ENCODE results near the gene FBN1. TPM values are rescaled to one million over a fixed set of nuclear protein-coding genes. Genes with fewer than 3 reads are reported as not detected.

Gene FBN1
- total RNA-seq: 100 to 1,000 TPM in 3 of 8 experiments, 10 to 100 TPM in 1, 1 to 10 TPM in 4; 3.4 to 777 (median 10.1) TPM

- peak within 1 kb of the TSS; percentile 55 to 90 (median 62) for H3K4me3 ChIP-seq
- in situ Hi-C loops (cut with MboI; ENCODE audit: low pct_unique_long_range_greater_than_20kb in 2 of 9, low sequenced_read_pairs in 9 of 9, unreplicated experiment in 9 of 9): loop anchor here in 1 of 9 experiments (25.0 kb wide), 1 partner anchor 167 kb away; the partner anchor contains the start of gene CEP152
- WGBS, 10 experiments: 0 to 4% (median 1%) methylated on average over 4 to 8 of the region's 66 CpGs; no CpG with 5 or more reads in 6 of the 10 experiments
- ATAC-seq (replicated peaks in 6 of 8): peak; percentile 70 to 91 (median 86)
- H3K4me1 ChIP-seq (replicated peaks in 1 of 2): peaks cover 13% of the 10 kb centered on the region in 2 donors
- peak within 1 kb of the TSS; percentile 24 to 72 for H3K27ac ChIP-seq
Observed at GRCh38 chr15:48645558-48646330, at the start of gene FBN1. FBN1 (minus strand) TSS chr15:48645709; CDS start chr15:48644769, 940 bp downstream.

- Histone ChIP-seq H3K4me3 (no peak overlapping the region), H3K4me1 (replicated peaks in 1 of 2) (no peaks in the 10 kb centered on the region), H3K27ac (no peak overlapping the region)
- peak in 2 of 8 experiments; percentile 91 for ATAC-seq (replicated peaks in 6 of 8)
- in situ Hi-C loops (cut with MboI; ENCODE audit: low pct_unique_long_range_greater_than_20kb in 2 of 9, low sequenced_read_pairs in 9 of 9, unreplicated experiment in 9 of 9): no loop called here
Observed at GRCh38 chr15:48693484-48693883, 48.0 kb upstream of the FBN1 start.

- Histone ChIP-seq H3K4me1 (replicated peaks in 1 of 2) (no peaks in the 10 kb centered on the region), H3K27ac (no peak overlapping the region), H3K4me3 (no peak overlapping the region)
- WGBS, 10 experiments: 0 to 100% (median 77%) methylated on average over 1 to 2 of the region's 2 CpGs; no CpG with 5 or more reads in 2 of the 10 experiments
- in situ Hi-C loops (cut with MboI; ENCODE audit: low pct_unique_long_range_greater_than_20kb in 2 of 9, low sequenced_read_pairs in 9 of 9, unreplicated experiment in 9 of 9): no loop called here
- no peak for ATAC-seq (replicated peaks in 6 of 8)
Observed at GRCh38 chr15:48688493-48688892, 43.0 kb upstream of the FBN1 start.

GRCh38 chr15:48683991-48684765 lies 38.7 kb upstream of the FBN1 start:
- Histone ChIP-seq H3K4me1 (replicated peaks in 1 of 2) (no peaks in the 10 kb centered on the region), H3K27ac (no peak overlapping the region), H3K4me3 (no peak overlapping the region)
- WGBS, 10 experiments: 80 to 100% (median 90%) methylated on average over 1 to 4 of the region's 4 CpGs; no CpG with 5 or more reads in 3 of the 10 experiments
- no peak for ATAC-seq (replicated peaks in 6 of 8)
- in situ Hi-C loops (cut with MboI; ENCODE audit: low pct_unique_long_range_greater_than_20kb in 2 of 9, low sequenced_read_pairs in 9 of 9, unreplicated experiment in 9 of 9): no loop called here

GRCh38 chr15:48682942-48683651 lies 37.6 kb upstream of the FBN1 start:
- in situ Hi-C loops (cut with MboI; ENCODE audit: low pct_unique_long_range_greater_than_20kb in 2 of 9, low sequenced_read_pairs in 9 of 9, unreplicated experiment in 9 of 9): no loop called here
- Histone ChIP-seq H3K4me3 (no peak overlapping the region), H3K4me1 (replicated peaks in 1 of 2) (no peaks in the 10 kb centered on the region), H3K27ac (no peak overlapping the region)
- ATAC-seq (replicated peaks in 6 of 8): peak in 3 of 8 experiments; percentile 18 to 99 (median 98)
- 38 to 100% (median 75%) methylated on average over 1 to 2 of the region's 2 CpGs; no CpG with 5 or more reads in 6 of the 10 experiments for WGBS, 10 experiments

- no peak overlapping the region for H3K27ac ChIP-seq
- WGBS, 10 experiments: 0 to 100% (median 83%) methylated on average over 1 to 3 of the region's 3 CpGs; no CpG with 5 or more reads in 1 of the 10 experiments
- no peak overlapping the region for H3K4me3 ChIP-seq
- in situ Hi-C loops (cut with MboI; ENCODE audit: low pct_unique_long_range_greater_than_20kb in 2 of 9, low sequenced_read_pairs in 9 of 9, unreplicated experiment in 9 of 9): no loop called here
- no peak for ATAC-seq (replicated peaks in 6 of 8)
- H3K4me1 ChIP-seq (replicated peaks in 1 of 2): no peaks in the 10 kb centered on the region
Observed at GRCh38 chr15:48681353-48681752, 35.8 kb upstream of the FBN1 start.

GRCh38 chr15:48680841-48681240 lies 35.3 kb upstream of the FBN1 start:
- in situ Hi-C loops (cut with MboI; ENCODE audit: low pct_unique_long_range_greater_than_20kb in 2 of 9, low sequenced_read_pairs in 9 of 9, unreplicated experiment in 9 of 9): no loop called here
- ATAC-seq (replicated peaks in 6 of 8): no peak
- no peak overlapping the region for H3K4me3 ChIP-seq
- H3K4me1 ChIP-seq (replicated peaks in 1 of 2): no peaks in the 10 kb centered on the region
- no peak overlapping the region for H3K27ac ChIP-seq
- 0 to 92% (median 14%) methylated on average over 1 of the region's 1 CpG; no CpG with 5 or more reads in 5 of the 10 experiments for WGBS, 10 experiments

- peak in 1 of 8 experiments; percentile 25 for ATAC-seq (replicated peaks in 6 of 8)
- WGBS, 10 experiments: 20 to 92% (median 85%) methylated on average over 1 to 2 of the region's 2 CpGs; no CpG with 5 or more reads in 3 of the 10 experiments
- in situ Hi-C loops (cut with MboI; ENCODE audit: low pct_unique_long_range_greater_than_20kb in 2 of 9, low sequenced_read_pairs in 9 of 9, unreplicated experiment in 9 of 9): no loop called here
- H3K4me3 ChIP-seq: no peak overlapping the region
- no peak overlapping the region for H3K27ac ChIP-seq
- no peaks in the 10 kb centered on the region for H3K4me1 ChIP-seq (replicated peaks in 1 of 2)
Observed at GRCh38 chr15:48679952-48680351, 34.4 kb upstream of the FBN1 start.

GRCh38 chr15:48678851-48679250 lies 33.3 kb upstream of the FBN1 start:
- no peak overlapping the region for H3K4me3 ChIP-seq
- H3K4me1 ChIP-seq (replicated peaks in 1 of 2): no peaks in the 10 kb centered on the region
- ATAC-seq (replicated peaks in 6 of 8): no peak
- in situ Hi-C loops (cut with MboI; ENCODE audit: low pct_unique_long_range_greater_than_20kb in 2 of 9, low sequenced_read_pairs in 9 of 9, unreplicated experiment in 9 of 9): no loop called here
- 77 to 100% (median 90%) methylated on average over 2 to 7 of the region's 7 CpGs; no CpG with 5 or more reads in 2 of the 10 experiments for WGBS, 10 experiments
- no peak overlapping the region for H3K27ac ChIP-seq

GRCh38 chr15:48677821-48678220 lies 32.3 kb upstream of the FBN1 start:
- Histone ChIP-seq H3K27ac (no peak overlapping the region), H3K4me1 (replicated peaks in 1 of 2) (no peaks in the 10 kb centered on the region), H3K4me3 (no peak overlapping the region)
- whole genome bisulfite sequencing, 10 experiments: 63 to 100% (median 85%) methylated on average over 1 to 2 of the region's 2 CpGs; no CpG with 5 or more reads in 3 of the 10 experiments
- no peak for ATAC-seq (replicated peaks in 6 of 8)
- in situ Hi-C loops (cut with MboI; ENCODE audit: low pct_unique_long_range_greater_than_20kb in 2 of 9, low sequenced_read_pairs in 9 of 9, unreplicated experiment in 9 of 9): no loop called here

- Histone ChIP-seq H3K27ac (no peak overlapping the region), H3K4me3 (no peak overlapping the region), H3K4me1 (replicated peaks in 1 of 2) (no peaks in the 10 kb centered on the region)
- no peak for ATAC-seq (replicated peaks in 6 of 8)
- in situ Hi-C loops (cut with MboI; ENCODE audit: low pct_unique_long_range_greater_than_20kb in 2 of 9, low sequenced_read_pairs in 9 of 9, unreplicated experiment in 9 of 9): no loop called here
- 0 to 96% (median 54%) methylated on average over 1 to 4 of the region's 4 CpGs; no CpG with 5 or more reads in 4 of the 10 experiments for WGBS, 10 experiments
Observed at GRCh38 chr15:48675436-48675835, 29.9 kb upstream of the FBN1 start.

GRCh38 chr15:48674876-48675275 lies 29.4 kb upstream of the FBN1 start:
- H3K27ac ChIP-seq: no peak overlapping the region
- no peaks in the 10 kb centered on the region for H3K4me1 ChIP-seq (replicated peaks in 1 of 2)
- ATAC-seq (replicated peaks in 6 of 8): no peak
- in situ Hi-C loops (cut with MboI; ENCODE audit: low pct_unique_long_range_greater_than_20kb in 2 of 9, low sequenced_read_pairs in 9 of 9, unreplicated experiment in 9 of 9): no loop called here
- 0 to 100% (median 41%) methylated on average over 1 to 3 of the region's 3 CpGs for WGBS, 10 experiments
- no peak overlapping the region for H3K4me3 ChIP-seq

- ATAC-seq (replicated peaks in 6 of 8): no peak
- Histone ChIP-seq H3K27ac (no peak overlapping the region), H3K4me3 (no peak overlapping the region), H3K4me1 (replicated peaks in 1 of 2) (no peaks in the 10 kb centered on the region)
- in situ Hi-C loops (cut with MboI; ENCODE audit: low pct_unique_long_range_greater_than_20kb in 2 of 9, low sequenced_read_pairs in 9 of 9, unreplicated experiment in 9 of 9): no loop called here
- WGBS, 10 experiments: 59 to 100% (median 87%) methylated on average over 1 to 6 of the region's 6 CpGs; no CpG with 5 or more reads in 2 of the 10 experiments
Observed at GRCh38 chr15:48672206-48672605, 26.7 kb upstream of the FBN1 start.

Measured in motor neuron (in vitro differentiated cells).